GM19468 (cell line): ENCODE results near the gene ADARB1.

Source experiments
- ATAC-seq: cut with Tn5 transposase; IDR thresholded peaks from one replicate; pipeline ENCODE4 v1.9.1; 2021; ENCODE audit warnings: mild to moderate bottlenecking, moderate library complexity, moderate number of reproducible peaks; ENCODE audit not compliant: unreplicated experiment; ENCODE audit errors: extremely low read depth

Gene ADARB1

DNA sequence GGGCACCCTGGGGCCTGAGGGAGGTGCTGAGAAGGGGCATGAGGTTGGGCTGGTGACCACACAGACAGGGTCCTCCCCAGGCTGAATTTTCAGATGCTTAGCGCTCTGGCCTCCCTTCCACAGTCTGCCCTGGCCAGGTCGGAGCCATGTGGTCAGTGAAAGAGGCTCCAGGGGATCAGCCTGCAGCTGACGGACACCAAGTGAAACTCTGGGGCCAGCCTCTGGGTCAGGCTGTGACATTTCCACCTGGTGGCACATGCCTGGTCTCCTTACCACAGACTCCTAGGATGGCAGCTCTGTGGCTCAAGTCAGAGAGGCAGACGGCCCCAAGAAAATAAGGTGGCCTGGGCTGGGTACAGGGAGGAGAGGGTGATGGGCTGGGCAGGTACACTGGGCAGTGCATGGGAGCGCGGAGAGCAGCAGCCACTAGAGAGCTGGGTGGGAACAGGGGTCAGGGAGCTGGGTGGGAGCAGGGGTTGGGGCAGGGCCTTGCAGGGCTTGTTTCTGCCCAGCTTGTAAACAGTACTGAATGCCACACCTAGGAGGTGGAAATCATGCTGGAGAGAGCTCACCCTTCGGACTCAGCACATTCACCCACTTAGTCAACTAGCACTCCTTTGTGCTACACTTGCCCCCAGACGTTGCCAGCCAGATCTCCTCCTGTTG is 20.7 kb upstream of the ADARB1 start:
- no peak for ATAC-seq

GRCh38 chr21:45054227-45054926 is 20.0 kb upstream of the ADARB1 start:
- no peak for ATAC-seq

DNA sequence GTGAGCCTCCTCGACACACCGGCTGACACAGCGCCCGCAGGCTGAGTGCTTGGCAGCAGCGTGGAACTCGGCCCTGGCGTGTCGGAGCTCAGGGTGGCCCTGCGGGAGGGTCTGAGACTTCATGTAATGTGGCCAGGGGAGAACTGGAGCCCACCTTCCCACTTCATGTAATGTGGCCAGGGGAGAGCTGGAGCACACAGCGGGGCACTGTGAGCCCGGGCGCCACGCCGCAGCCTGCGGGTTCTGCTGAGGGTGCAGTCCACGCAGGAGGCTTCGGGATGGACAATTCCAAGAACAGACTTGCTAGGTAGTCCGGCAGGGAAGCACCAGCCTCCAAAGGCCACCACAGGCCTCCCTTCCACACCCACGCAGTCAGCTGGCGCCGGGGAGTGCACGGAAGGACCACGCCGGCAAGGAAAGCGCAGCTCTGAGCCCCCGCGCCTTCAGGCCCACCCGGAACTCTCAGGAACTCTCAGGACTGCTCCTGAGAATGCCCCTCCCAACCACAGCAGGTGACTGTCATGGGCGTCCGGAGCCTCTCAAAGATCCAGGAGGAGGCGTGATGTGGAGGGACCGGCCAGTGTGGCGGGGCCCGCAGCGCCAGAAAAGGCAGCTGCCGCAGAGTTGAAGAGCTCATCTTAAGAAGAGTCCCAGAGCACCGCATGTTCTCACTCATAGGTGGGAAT is 19.3 kb upstream of the ADARB1 start:
- no peak for ATAC-seq

GRCh38 chr21:45055861-45056260 is 18.5 kb upstream of the ADARB1 start:
- ATAC-seq: no peak

GRCh38 chr21:45056296-45056904 is 18.0 kb upstream of the ADARB1 start:
- no peak for ATAC-seq

GRCh38 chr21:45056917-45057560 is 17.3 kb upstream of the ADARB1 start:
- no peak for ATAC-seq

GRCh38 chr21:45057886-45058285 is 16.5 kb upstream of the ADARB1 start:
- no peak for ATAC-seq

DNA sequence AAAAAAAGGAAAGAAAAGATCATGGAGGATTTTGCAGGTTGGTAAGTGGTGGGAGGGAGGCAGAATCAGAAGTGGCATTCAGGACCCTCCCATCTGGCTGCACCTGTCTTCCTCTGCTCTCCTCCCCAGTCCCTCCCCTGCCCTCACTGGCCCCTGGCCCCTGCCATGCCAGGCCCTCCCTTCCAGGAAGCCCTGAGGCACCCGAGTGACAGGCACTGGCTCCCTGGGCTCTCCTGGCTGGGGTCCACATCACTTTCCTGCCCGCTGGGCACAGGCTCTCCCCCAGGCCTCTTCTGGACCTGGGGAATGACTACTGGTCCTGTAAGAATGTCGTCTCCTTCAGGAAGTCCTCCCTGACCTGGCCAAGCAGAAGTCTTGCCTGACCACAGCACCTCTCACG is 15.3 kb upstream of the ADARB1 start:
- no peak for ATAC-seq

DNA sequence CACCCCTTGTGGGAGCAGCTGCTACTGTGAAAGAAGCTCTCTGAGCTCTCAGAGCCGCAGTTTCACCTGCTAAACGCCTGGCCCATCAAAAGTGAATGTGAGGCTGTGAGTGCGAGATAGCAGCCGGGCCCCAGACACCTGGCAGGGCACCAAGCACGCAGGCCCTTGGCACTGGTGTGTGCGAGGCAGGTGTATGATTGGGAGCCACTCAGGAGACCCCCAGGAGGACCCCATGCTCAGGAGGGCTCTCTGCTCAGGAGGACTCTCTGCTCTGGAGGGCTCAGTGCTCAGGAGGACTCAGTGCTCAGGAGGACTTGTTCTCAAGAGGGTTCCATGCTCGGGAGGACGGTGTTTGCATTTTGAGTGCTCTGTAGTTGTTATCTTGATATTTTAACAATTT is 14.3 kb upstream of the ADARB1 start:
- ATAC-seq: no peak

GRCh38 chr21:45060675-45061311 is 13.6 kb upstream of the ADARB1 start:
- no peak for ATAC-seq

DNA sequence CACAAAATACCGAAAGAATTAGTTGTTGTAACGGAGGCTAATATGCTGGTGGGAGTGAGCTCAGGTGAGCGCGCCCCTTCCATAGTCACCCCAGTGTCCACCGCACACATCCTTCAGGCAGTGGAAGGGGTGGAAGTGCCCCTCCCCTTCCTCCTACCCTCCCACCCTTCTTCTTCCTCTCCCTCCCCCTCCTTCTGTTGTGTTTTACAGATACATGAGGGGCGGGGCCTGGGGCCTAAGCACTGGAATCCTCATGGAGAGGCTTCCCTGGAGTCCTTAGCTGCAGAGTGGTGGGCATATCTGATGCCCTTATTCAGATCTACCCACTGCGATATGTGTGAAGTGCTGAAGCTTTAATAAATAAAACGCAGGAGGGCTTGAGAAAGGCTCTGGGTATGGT is 10.3 kb upstream of the ADARB1 start:
- ATAC-seq: no peak

DNA sequence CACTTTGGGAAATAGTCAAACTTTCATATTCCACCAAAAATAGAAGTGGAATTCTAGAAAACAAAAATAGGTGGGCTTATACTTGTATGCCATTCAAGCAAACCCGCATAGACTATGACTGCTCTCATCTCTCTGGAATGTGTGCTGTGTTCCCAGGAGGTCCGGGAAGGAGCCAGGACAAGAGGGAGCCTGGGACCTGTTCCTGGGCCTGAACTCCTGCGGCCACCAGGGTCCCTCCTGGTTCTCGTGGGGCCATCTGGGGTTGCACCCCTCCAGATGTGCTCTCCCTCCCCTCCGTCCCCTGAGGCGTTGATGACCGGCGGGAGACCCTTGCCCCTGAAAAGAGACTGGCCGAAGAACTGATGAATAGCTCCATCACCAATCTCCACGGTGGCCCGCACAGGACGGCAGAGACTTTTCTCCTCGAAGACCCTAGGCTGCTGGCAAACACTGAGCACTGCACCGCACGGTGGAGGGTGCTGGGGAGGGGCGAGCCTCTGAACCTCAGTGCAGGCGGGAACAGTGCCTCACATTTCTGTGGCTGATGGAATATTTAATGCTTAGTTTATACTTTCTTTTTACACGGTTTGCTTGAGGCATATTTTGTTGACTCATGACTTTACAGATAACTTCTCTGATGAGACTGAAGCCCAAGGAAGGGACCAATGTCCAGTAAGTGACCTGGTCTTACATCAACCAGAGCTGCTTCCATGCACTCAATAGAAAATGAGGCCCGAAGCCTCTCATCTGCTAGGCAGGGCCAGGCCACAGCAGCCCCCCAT is 9.6 kb upstream of the ADARB1 start:
- no peak for ATAC-seq

GRCh38 chr21:45067462-45068285 is 6.7 kb upstream of the ADARB1 start:
- no peak for ATAC-seq

DNA sequence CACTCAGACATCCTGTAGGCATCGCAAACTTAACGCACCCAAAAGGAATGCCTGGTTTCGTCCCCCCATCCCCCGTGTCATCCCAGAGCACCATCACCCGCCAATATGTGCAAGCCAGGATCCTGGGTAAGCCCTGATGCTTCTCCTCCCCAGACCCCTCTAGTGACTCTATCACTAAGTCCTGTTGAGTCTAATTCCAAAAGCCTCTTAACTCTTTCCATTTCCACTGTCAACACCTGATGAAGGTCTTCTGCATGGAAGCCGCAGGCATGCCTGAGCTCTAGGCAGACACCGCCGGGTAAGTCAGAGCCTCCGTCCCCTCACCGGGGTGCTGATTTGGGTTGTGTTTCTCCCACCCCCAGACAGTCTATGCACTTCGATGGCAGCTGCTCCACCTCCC is 5.3 kb upstream of the ADARB1 start:
- no peak for ATAC-seq

DNA sequence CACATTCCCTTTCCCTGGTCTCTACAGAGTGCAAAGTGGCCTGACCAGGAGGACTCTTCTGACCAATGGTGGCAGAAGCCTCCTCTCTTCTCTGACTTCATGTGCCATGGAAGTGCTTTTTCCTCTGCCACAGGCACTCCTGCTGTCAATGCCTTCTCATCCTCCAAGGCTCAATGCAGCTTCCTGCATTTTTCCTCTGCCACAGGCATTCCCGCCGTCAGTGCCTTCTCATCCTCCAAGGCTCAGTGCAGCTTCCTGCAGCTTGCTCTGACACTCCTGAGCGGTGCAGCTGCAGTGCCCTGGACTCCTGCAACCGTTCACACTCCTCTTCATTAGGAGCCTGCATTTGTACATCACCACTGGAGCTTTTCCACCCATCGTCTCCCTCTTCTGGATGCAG is 4.7 kb upstream of the ADARB1 start:
- ATAC-seq: no peak

- ATAC-seq: no peak
Measured at GRCh38 chr21:45071078-45071873, 3.1 kb upstream of the ADARB1 start.

GRCh38 chr21:45071874-45072737 is 2.3 kb upstream of the ADARB1 start:
- no peak for ATAC-seq
